ENCODE measurements around the gene FAM163B.

Gene FAM163B

DNA sequence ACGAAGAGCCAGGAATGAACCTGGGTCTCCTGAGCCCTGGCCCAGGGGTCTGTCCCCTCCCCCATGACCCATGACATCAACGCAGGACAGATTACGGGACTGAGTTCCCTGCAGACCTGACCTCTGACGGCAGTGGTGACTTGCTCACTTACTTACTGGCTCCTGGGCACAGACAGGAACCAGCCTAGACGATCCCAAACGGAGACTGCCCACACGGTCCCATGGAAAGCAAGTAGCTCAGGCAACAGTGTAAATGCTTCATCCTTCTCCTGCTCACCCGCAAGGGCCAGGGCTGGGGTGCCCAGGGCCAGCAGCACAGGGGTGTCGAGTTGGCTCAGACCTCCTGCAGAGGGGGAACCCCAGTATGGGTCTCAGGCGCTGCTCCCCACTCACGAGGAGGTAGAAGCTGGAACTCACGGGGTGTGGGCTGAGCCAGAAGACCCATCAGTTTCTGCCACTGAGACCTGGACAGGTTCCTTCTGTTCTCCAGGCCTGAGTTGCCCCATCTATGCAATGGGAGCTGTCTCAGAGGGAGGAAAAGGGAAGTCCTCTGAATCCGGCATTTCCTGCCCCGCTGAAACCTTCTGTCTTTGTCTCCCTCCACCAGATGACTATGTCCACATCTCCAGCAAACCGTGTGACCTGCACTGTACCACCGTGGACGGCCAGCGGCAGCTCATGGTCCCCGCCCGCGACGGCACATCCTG, 69.0 kb downstream of the FAM163B start:
- no peak for DNase-seq

DNA sequence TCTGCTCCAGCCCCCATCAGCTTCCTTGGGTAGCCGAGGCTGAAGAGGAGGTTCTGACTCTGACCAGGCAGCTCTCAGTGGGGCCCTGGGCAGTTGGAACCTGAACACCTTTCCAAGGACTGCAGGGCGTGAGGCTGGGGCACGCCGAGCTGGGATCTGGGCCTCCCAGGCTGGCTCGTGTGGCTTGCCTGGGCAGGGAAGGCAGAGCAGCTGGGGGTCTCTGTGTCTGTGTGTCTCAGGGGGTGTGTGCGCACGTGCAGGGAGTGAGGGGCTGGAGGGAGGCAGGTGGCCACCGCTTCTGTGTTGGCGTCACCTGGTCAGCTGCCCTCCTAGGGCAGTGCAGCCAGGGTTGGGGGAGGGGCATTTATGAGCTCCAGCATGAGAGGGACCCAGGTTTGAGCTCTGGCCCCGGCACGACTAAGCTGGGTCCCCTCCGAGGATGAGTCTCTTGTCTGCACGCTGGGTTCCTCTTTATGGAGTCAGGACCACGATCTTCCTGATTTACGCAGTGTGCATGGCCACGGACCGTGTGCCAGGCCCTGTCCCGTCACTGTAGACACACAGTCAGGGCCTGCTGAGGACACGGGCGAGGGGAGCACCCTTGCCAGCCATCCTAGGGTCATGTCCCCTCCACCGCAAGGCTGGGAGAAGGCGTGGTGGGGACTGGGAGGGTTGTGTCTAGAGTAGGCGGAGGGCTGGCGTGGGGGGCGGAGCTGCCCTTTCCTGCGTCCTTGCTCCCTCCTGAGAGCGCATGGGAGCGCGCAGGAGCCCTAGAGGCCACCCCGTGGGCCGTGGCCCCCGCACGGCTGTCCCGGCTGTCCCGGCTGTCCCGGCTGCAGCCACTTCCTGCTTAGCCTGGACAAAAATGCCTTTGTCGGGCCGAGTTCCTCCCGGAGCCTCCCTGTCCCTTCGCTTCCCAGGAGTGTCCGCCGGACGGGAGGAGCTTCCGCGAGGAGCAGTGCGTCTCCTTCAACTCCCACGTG, 70.0 kb downstream of the FAM163B start:
- no peak for DNase-seq

DNA sequence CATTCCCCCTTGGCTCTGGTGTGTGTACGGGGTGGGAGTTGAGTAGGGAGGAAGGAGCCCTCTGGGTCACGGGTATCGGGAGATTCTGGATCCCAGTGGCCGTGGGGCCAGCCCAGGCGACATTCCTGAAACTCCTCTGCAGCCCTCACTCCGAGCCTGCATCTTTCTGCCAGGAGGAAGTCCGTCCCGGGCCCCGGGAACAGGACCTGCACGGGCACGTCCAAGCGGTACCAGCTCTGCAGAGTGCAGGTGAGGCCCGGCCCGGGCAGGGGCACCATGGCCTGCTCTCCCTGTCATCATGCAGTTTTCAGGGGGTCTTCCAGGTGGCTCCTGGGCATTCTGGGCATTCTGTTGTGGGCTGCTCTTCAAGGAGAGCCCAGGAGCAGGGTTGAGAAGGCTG, 71.0 kb downstream of the FAM163B start:
- DNase-seq, result no peak

DNA sequence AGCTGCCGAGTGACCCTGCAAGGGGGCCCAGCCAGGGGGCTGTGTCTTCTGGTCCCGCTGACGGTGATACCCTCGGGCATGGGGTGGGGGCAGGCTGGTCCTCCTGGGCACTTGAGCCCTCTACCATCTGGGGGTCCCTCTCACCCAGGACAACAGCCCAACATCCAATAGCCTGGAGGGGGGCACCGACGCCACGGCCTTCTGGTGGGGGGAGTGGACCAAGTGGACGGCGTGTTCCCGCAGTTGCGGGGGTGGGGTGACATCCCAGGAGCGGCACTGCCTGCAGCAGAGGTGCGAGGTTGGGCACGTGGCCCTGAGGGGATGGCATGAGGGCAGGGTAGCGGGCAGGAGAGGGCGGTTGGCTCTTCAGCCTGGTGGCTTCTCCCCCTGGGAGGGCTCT, 71.9 kb downstream of the FAM163B start:
- no peak for DNase-seq

DNA sequence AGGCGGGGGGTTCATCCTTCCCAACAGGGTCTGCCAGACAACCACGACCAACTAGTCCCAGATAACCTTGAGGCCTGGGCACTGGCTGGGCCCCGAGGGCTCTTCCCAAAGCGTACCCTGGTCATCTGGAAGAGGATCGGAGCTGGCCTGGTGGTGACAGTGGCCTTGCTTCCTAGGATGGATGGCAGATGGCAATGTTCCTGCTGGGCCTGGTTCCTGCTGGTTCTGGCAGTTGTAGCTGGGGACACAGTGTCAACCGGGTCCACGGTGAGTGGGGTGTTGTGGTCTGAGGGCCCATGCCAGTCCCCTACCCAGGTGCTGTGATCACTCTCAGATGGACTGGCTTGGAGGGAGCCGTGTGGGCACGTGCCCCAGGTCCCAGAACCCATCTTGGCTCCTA, 72.7 kb downstream of the FAM163B start:
- DNase-seq, result no peak

DNA sequence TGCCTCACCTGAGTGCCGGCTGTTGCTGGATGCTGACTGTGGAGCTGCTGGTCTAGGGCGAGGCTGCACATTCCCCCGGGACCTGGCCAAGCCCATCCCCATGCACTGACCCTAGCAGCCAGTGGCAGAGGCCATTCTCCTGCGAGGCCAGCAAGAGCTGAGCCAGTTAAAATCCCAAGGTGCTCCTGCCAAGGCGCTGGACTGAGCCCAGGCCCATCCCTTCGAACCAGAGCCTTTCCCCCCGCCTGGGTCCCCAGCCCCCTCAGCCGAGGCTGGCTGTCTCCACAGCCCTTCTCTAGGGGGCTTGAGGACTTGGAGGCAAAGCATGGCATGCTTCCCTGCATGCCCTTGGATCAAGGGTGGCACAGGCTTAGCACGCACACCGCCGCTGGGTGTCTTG, 73.1 kb downstream of the FAM163B start:
- DNase-seq, result no peak

DNA sequence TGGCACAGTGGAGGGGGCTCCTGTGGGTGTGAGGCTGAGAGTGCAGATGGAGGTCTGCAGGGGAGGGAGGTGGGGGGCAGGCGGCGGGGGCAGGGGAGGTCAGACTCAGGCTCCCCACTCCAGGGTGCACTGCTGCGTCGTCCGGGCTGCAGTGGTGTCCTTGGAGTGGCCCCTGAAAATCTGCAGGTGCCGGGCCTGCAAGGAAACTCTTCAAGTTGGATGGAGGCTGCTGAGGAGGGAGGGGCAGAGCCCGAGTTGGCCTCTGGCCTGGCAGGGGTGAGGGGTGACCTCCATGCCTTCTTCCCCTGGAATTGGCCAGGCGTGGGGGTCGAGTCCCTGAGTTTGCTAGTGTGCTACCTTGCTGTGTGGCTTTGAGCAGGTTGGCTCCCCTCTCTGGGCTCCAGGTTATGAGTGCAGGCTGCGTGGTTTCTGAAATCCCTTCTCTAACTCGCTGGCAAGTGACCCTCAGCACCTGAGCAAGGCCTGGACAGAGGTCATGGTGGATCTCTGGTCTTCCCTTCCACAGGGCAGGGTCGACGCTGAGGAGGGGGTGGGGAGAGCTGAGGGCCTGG, 73.8 kb downstream of the FAM163B start:
- no peak for DNase-seq

DNA sequence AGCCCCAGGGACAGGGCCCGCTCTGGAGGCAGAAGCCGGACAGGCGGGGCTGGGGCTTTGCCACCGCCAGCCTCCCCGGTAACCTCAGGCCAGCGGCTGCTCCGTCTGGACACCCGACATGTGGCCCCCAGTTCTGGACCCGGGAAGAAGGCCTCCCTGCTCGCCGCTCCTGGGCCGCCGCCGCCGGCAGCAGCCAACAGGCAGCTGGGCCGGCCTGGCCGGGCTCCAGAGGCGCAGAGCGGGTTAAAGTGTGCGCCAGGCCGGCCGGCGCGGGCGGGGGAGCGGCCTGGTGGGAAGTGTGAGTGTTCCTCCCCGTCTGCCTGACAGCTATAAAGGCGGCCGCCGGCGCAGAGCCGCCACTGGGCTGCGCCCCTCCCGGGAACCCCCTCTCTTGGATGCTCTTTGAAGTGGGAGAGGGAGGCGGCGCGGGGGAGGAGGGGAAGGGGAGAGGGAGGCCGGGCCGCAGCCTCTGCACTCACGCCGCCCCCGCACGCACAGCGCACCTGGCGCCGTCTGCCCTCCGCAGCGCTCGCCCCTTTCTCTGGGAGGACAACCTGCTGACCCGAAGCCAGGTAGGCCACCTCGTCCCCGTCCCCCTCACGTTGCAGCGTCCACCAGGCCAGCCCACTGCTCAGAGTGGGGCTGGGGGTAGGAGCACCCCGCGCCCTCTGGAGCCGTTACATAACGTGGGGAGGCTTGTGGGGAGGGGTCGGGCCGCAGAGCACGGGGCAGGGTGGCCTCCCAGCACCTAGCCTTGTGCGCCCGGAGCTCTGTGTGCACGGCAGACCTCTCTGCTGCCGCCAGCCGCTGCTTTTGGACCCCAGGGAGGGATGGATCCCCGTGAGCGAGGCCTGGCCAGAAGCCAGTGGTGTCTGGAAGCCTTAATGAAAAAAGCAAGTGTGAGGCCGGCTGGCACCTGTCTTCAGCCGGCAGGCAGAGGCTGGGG, 74.6 kb downstream of the FAM163B start, which contains the start of gene ADAMTSL2:
Gene ADAMTSL2 (plus strand): TSS at position 359 of the 946 bp plus-strand sequence. CDS start 2,009 bp downstream, outside the sequence.
- DNase-seq, result peak; percentile 91

DNA sequence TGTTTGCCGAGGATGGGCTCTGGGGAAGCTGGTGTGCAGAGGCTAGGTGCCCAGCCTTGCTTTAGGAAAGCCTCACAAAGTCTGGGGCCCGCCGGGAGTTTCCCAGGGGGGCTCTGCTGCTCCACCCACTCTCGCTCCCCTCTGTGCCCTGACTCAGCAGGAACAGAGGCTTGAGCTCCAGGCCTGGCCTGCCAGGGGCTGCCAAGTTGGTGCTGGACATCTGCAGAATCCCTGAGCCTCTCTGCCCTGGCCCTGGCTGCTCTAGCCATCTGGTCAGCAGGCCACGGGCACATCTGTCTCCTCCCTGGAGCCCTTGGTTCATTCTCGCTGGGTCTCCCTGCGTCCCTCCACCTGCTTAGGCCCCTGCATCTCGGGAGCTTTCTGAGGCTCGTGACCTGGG, 75.3 kb downstream of the FAM163B start:
- no peak for DNase-seq

DNA sequence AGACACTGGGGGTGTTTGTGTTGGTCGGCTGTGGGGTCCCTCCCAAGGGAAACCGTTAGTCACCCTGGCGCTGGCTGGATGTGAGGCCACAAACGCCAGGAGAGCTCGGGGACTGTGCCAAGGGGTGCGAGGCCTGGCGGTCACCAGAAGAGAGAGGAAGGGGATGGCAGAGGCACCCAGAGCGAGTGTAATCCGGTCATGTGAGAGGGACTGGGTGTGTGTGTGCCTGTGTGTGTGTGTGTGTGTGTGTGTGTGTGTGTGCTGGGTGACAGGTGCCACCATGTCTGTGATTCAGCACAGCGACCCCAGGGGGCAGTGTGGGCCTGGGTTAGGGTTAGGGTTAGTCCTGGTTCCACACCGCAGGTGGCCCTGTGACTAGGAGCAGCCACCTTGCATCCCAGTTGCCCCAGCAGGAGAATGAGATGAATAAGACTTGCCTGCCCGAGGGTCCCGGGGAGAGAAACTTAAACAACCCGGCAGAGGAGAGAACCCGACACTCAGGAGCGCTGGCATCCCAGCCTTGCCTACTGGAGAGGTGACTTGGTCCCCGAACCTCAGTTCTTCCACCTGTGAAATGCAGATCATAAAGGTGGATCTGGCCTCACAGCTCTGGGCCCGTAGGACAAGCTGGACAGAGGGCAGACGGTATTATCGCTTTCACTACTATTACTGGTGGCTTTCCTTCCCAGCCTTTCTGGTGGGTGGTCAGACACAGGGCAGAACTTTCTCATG, 76.1 kb downstream of the FAM163B start:
- peak; percentile 62 for DNase-seq

DNA sequence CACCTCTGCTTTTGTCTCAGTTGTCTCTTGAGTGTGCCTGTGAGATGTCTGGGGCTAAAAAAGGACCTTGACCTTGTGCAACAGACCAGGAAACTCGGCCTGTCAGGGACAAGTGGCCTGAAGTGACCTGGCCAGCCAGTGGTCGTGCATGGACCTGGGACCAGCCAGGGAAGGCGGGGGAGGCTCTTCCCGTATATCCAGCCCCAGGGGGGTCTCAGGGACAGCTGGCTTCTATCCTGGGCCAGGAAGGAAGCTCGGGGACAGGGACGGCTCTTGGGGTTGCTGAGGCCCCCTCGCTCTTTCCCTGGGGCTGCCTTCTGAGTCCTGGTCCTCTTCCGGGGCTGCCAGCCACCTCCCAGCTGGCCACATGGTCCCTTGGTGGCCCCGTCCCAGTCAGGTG, 77.9 kb downstream of the FAM163B start:
- DNase-seq, result no peak

DNA sequence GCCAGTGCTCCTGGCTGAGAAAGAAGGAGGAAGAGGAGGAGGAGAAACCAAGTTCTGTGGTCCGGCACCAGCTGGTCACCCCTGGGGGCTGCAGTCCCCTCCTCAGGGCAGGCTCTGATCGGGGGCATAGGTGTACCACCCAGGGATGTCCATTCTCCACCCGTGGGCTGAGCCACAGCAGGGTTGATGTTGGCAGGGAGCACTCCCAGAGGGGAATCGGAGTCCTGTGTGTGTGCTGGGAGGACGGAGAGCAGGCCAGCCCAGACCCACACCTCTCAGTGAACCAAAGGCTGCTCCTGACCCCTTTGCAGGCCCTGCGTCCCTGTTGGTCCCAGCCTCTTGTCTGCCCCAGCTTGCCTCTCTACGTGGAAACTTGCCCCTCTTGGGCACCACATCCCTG, 79.3 kb downstream of the FAM163B start:
- no peak for DNase-seq

DNA sequence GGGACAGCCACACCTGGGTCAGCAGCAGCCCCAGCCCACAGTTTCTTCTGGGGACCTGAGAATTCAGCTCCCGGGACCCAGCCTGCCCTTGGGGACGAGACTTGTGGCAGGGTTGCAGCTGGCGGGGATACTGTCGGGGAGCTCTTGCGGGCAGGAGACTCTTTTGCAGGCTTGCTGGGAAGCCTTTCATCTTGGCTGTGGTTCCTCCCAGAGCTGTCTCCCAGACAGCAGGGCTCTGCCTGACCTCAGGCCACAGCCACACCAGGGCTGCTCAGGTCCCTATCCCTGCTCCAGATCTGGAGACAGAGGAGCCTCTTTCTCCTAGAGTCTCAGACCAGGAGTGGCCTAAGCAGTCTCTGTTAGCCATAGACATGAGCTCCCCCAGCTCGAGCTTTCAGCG, 79.7 kb downstream of the FAM163B start:
- no peak for DNase-seq

DNA sequence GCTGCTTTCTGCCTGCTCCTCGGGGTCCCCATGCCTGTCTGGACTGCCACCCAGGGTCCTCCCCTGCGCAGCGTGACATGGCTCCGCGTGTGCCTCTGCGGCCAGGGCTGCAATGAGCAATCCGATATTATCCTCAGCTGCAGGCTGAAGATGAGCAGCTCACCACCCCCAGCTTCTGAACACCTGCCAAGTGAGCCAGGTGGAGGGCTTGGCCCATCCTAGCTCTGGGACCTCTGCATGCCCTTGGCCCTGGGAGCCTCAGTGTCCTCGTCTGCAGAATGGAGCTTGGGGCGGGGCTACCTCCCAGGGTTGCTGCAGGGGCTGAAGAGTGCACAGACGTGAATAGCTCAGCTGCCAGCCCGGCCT, 80.3 kb downstream of the FAM163B start:
- peak; percentile 12 for DNase-seq

DNA sequence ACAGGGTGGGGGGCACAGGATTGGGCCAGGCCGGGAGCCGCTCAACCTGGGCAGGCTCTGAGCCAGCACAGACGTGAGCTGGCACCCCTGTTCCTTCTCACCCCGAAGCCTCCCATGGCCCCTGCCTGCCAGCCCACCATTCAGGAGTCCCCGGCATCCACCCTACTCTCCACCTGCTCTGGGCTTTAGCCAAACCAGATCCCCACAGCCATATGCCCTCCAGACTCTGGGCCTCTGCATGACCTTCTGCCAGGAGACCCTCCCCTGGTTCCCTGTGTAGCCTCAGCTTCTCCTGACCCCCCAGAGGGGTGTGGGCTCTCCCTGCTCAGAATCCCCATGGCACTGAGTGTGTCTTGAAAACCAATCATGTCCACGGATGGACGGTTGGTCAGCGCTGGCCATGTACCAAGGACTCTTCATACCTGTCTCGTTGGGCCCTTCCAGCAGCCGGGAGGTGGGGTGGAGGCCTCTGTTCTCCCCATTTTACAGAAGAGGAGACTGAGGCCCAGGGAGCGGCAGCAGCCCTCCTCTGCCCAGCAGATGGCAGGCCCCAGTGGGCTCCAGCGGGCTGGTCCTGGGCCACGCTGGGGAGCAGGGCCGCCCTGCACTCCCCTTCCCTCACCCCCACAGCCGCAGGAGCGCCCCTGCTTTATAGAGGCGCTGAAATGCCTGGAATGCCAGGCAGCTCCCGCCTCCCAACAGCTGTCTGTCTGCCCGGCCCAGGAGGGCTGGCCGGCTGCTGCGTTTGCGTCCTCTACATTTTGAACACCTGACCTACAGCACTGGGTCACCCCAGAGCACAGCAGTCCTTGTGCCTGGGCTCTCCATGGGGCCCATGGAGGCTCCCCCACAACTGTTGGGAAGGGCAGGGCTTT, 81.0 kb downstream of the FAM163B start:
- no peak for DNase-seq

DNA sequence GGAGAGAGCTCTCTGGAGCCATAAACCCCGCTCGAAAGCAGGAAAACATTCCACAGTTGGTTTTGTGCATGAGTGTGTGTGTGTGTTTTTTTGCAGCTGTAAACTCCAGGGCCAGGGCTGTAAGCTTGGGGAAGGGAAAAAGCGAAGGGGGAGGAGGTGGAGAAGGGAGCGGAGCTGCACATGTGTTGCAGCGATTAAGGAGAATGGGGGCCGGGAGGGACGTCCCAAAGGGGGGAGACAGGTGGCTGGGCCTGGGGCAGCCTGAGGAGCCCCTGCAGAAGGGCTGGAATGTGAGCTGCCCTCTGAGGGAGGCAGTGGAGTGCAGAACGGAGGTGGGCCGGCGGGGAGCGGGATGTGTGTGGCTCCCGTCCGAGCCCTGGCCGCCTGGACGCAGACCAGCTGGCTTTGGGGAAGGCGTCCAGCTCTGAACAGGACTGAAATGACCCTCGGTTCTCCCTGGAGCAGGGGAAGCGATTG, 81.7 kb downstream of the FAM163B start:
- DNase-seq, result no peak
